HL-60 (cell line): ENCODE results near the gene OR2Y1.

Source experiments
- DNase-seq, 2 experiments: peaks; one replicate each; pipeline ENCODE4 v3.0.0-alpha.2; 2010 to 2020; ENCODE audit warnings: low read depth in 1 of 2, low spot score in 1 of 2
- H3K27ac ChIP-seq: fragments of 250-450 bp; sonication (Bioruptor Pico); replicated peaks from 2 replicates; pipeline ENCODE4 v1.5.1; 2020; ENCODE audit warnings: mild to moderate bottlenecking, moderate library complexity
- H3K27me3 ChIP-seq: fragments of 250-450 bp; sonication (Bioruptor Pico); 2 replicates; pipeline ENCODE4 v1.5.1; 2021; ENCODE audit warnings: mild to moderate bottlenecking, moderate library complexity; ENCODE audit not compliant: insufficient read depth, poor library complexity, severe bottlenecking
- H3K4me3 ChIP-seq: replicated peaks from 2 replicates; pipeline ENCODE4 v1.5.1; 2011; ENCODE audit warnings: mild to moderate bottlenecking, control low read depth, low read length; ENCODE audit not compliant: insufficient read depth
- CTCF ChIP-seq: IDR thresholded peaks from one replicate; pipeline ENCODE4 v1.5.1; 2011; ENCODE audit warnings: low read length, control low read depth, inconsistent platforms; ENCODE audit not compliant: insufficient read depth
- GABPA ChIP-seq: IDR thresholded peaks from 2 replicates; pipeline ENCODE4 v1.6.1; 2012; ENCODE audit warnings: low read depth
- POLR2AphosphoS5 ChIP-seq: IDR thresholded peaks from 2 replicates; pipeline ENCODE4 v1.6.1; 2012; ENCODE audit warnings: low read depth
- REST ChIP-seq: IDR thresholded peaks from 2 replicates; pipeline ENCODE4 v1.6.1; 2012; ENCODE audit warnings: low read depth; ENCODE audit not compliant: insufficient replicate concordance
- SPI1 ChIP-seq: IDR thresholded peaks from 2 replicates; pipeline ENCODE4 v1.6.1; 2012; ENCODE audit warnings: low read depth, mild to moderate bottlenecking, borderline replicate concordance

OR2Y1 gene

GRCh38 chr5:180690562-180690961 is 49.3 kb downstream of the OR2Y1 start:
- TF ChIP-seq GABPA: no peak
- TF ChIP-seq CTCF: no peak
- no peak for TF ChIP-seq POLR2AphosphoS5
- TF ChIP-seq REST: no peak
- TF ChIP-seq SPI1: no peak
- no peak for DNase-seq
- Histone ChIP-seq H3K4me3 (no peak overlapping the region), H3K27me3 (no peaks in the 10 kb centered on the region), H3K27ac (no peak overlapping the region)

DNA sequence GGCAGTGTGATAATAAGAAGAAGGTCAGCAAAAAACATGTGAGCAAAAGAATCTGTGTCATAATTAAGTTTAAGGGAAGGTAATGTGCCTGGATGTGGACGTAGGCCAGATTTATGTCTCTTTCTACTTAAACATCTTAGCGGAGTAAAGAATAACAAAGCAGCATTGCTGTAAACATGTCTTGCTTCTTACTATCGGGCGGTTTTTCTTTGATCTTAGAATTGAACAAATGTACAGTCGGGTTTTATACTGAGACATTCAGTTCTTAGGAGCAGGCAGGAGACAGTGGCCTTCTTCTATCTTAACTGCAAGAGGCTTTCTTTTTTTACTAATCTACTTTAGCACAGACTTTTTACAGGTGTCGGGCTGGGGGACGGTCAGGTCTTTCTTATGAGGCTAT is 50.1 kb downstream of the OR2Y1 start:
- Histone ChIP-seq H3K27me3 (peaks cover under 1% of the 10 kb centered on the region), H3K27ac (no peak overlapping the region), H3K4me3 (no peak overlapping the region)
- DNase-seq: no peak
- no peak for TF ChIP-seq GABPA
- no peak for TF ChIP-seq POLR2AphosphoS5
- no peak for TF ChIP-seq SPI1
- TF ChIP-seq CTCF: no peak
- TF ChIP-seq REST: no peak
